Naive B cell (primary cell): Measurements from ENCODE around the gene IKZF3. TPM values are rescaled to one million over a fixed set of nuclear protein-coding genes. Genes with fewer than 3 reads are reported as not detected.
A peak's percentile ranks its signal among the peaks of the same experiment; 100 is the strongest.

Experiments
- ATAC-seq, 2 donors: fragments of 150-1000 bp; cut with Tn5 transposase; 2 replicates each; pipeline ENCODE4 v1.10.0; 2021; ENCODE audit warnings: low read depth in 2 of 2, mild to moderate bottlenecking in 2 of 2, moderate library complexity in 2 of 2
- DNase-seq: peaks from one replicate; pipeline ENCODE4 v3.0.0; 2022
- H3K27ac Mint-ChIP-seq, 6 donors: one replicate each; pipeline ENCODE4 v1.8.0; 2020 to 2022; ENCODE audit warnings: mild to moderate bottlenecking in 6 of 6, mixed read lengths in 6 of 6, moderate library complexity in 5 of 6, inconsistent platforms in 2 of 6
- H3K27me3 Mint-ChIP-seq, 3 donors: one replicate each; pipeline ENCODE4 v1.8.0; 2021 to 2022; ENCODE audit warnings: mixed read lengths in 3 of 3, mild to moderate bottlenecking in 1 of 3
- H3K36me3 Mint-ChIP-seq, 2 donors: one replicate each; pipeline ENCODE4 v1.8.0; 2020 to 2022; ENCODE audit warnings: mixed read lengths in 2 of 2, inconsistent platforms in 1 of 2, mild to moderate bottlenecking in 1 of 2
- H3K4me1 Mint-ChIP-seq, 3 donors: one replicate each; pipeline ENCODE4 v1.8.0; 2020 to 2022; ENCODE audit warnings: mixed read lengths in 3 of 3, inconsistent platforms in 1 of 3, mild to moderate bottlenecking in 1 of 3, moderate library complexity in 1 of 3
- H3K4me3 Mint-ChIP-seq, 8 donors: one replicate each; pipeline ENCODE4 v1.8.0; 2020 to 2022; ENCODE audit warnings: mild to moderate bottlenecking in 8 of 8, mixed read lengths in 8 of 8, moderate library complexity in 8 of 8, inconsistent platforms in 2 of 8
- H3K9me3 Mint-ChIP-seq, 7 donors: one replicate each; pipeline ENCODE4 v1.8.0; 2020 to 2022; ENCODE audit warnings: mixed read lengths in 7 of 7, mild to moderate bottlenecking in 5 of 7, inconsistent platforms in 2 of 7, moderate library complexity in 1 of 7
- polyA plus RNA-seq, 6 donors: library from polyadenylated mRNA; unstranded; fragments of 300-500 nt; fragmentation: Illumina TruSeq; gene quantifications; one replicate each; pipeline ENCODE4 v1.2.3, GENCODE V29; 2021; ENCODE audit warnings: low read depth in 6 of 6

The IKZF3 gene
- polyA plus RNA-seq, 6 donors from 2014 or later: 0.75 to 127 (median 39.8) TPM

DNA sequence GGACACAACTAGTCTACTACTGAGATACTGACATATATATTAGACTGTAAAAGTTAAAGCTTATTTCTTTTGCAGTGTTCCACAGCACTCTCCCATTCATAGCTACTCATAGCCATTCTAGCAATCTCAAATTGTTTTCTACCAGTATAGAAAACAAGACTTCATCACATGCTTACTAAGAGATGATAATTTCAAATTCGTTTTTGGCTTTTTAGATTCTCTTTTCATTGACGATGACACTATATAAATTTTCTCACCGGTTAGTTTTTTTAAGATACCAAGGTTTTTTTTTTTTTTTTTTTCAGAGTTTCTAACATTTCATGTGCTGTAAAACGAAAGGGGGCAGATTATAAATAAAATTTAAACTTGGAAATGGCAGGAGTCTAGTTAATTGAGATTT is 17.9 kb downstream of the IKZF3 start:
- H3K27ac Mint-ChIP-seq: peak overlapping the region; percentile 35 to 93 (median 64)
- H3K27me3 Mint-ChIP-seq: no peaks in the 10 kb centered on the region
- no peak for ATAC-seq
- H3K9me3 Mint-ChIP-seq: no peaks in the 10 kb centered on the region
- no peak for DNase-seq
- peaks cover 15 to 37% of the 10 kb centered on the region in 2 donors for H3K36me3 Mint-ChIP-seq
- peak overlapping the region in 1 of 8 donors; percentile 26 for H3K4me3 Mint-ChIP-seq
- H3K4me1 Mint-ChIP-seq: peaks cover 57 to 85% (median 73%) of the 10 kb centered on the region in 3 donors

DNA sequence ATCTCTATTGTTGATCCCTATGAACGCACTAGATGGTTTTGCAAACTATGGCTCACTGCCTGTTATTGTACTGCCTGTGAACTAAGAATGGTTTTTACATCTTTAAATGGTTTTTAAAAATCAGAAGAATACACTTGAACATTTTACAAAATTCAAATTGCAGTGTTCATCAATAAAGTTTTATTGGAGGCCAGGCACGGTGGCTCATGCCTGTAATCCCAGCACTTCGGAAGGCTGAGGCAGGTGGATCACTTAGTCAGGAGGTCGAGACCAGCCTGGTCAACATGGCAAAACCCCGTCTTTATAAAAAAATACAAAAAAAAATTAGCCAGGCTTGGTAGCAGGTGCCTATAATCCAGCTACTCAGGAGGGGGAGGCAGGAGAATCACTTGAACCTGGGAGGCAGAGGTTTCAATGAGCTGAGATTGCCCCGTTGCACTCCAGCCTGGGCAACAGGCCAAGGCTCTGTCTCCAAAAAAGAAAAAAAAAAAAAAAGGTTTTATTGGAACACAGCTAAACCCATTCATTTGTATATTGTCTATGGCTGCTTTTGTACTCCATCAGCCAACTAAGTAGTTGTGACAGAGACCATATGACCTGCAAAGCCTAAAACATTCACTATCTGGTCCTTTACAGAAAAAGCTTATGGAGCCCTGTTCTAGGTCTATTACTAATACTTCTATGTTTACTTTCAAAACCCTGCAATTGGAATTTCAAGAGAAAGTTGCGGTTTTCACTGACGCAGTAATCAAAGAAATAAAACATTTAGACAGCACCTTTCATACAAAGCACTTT is 18.9 kb downstream of the IKZF3 start:
- peak overlapping the region in 5 of 6 donors; percentile 58 to 96 (median 87) for H3K27ac Mint-ChIP-seq
- H3K9me3 Mint-ChIP-seq: peaks cover 0 to 4% (median 0%) of the 10 kb centered on the region in 7 donors
- no peak for ATAC-seq
- H3K36me3 Mint-ChIP-seq: peaks cover 24 to 45% of the 10 kb centered on the region in 2 donors
- no peaks in the 10 kb centered on the region for H3K27me3 Mint-ChIP-seq
- peaks cover 63 to 92% (median 80%) of the 10 kb centered on the region in 3 donors for H3K4me1 Mint-ChIP-seq
- DNase-seq: no peak
- H3K4me3 Mint-ChIP-seq: peak overlapping the region in 5 of 8 donors; percentile 2 to 45 (median 10)

DNA sequence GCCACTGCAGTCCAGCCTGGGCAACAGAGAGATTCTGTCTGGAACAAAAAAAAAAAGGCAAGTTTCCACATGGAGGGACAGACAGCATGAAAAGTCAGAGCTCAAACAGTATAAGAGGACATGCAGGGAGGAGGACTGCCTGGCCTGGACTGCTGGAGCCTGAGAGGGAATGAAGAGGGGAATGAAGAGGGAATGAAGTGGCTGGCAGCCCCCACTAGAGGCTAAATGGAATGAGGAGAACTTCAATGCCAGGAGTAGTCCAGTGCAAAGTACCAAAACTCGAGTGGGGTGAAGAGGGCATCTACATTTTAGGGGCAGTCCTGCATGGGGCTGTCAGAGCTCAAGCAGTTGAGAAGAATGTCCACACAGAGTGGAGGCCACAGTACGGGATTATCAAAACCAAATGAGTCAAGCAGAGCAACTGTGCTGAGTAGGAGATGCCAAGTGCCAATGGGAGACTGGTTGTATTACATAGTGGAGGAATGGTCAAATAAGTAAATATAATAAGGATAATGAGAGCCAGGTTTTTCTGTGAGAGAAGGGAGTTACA is 22.9 kb downstream of the IKZF3 start:
- ATAC-seq (no peak), DNase-seq (no peak)
- Mint-ChIP-seq H3K9me3 (peaks cover 5 to 22% (median 10%) of the 10 kb centered on the region in 7 donors), H3K4me3 (peak overlapping the region in 4 of 8 donors; percentile 1 to 58 (median 25)), H3K27me3 (no peaks in the 10 kb centered on the region), H3K36me3 (peaks cover 51 to 63% of the 10 kb centered on the region in 2 donors), H3K27ac (peak overlapping the region in 5 of 6 donors; percentile 67 to 93 (median 87)), H3K4me1 (peaks cover 61 to 84% (median 73%) of the 10 kb centered on the region in 3 donors)

GRCh38 chr17:39838784-39839183 is 25.3 kb downstream of the IKZF3 start:
- peaks cover 70 to 85% (median 76%) of the 10 kb centered on the region in 3 donors for H3K4me1 Mint-ChIP-seq
- H3K27ac Mint-ChIP-seq: peak overlapping the region in 5 of 6 donors; percentile 61 to 89 (median 83)
- H3K36me3 Mint-ChIP-seq: peaks cover 59 to 69% of the 10 kb centered on the region in 2 donors
- peaks cover 5 to 25% (median 13%) of the 10 kb centered on the region in 7 donors for H3K9me3 Mint-ChIP-seq
- no peak overlapping the region for H3K4me3 Mint-ChIP-seq
- DNase-seq: no peak
- no peaks in the 10 kb centered on the region for H3K27me3 Mint-ChIP-seq
- no peak for ATAC-seq

DNA sequence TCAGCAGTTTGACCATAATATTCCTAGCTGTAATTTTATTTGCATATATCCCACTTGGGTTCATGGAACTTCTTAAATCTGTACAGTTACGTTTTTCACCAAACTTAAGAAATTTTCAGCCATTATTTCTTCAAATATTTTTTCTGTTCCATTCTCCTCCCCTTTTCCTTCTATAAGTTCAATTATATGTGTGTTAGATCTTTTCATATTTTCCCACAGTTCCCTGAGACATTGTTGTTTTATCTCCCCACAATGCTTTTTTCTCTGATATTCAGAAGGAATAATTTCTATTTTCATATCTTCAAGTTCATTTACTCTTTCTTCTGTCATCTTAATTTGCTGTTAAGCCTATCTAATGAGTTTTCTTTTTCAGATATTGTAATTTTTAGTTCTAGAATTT is 26.1 kb downstream of the IKZF3 start:
- Mint-ChIP-seq H3K27me3 (no peaks in the 10 kb centered on the region), H3K4me3 (peak overlapping the region in 1 of 8 donors; percentile 30), H3K9me3 (peaks cover 5 to 25% (median 13%) of the 10 kb centered on the region in 7 donors), H3K27ac (peak overlapping the region in 3 of 6 donors; percentile 26 to 83 (median 78)), H3K4me1 (peaks cover 67 to 80% (median 75%) of the 10 kb centered on the region in 3 donors), H3K36me3 (peaks cover 55 to 63% of the 10 kb centered on the region in 2 donors)
- ATAC-seq (no peak), DNase-seq (no peak)

DNA sequence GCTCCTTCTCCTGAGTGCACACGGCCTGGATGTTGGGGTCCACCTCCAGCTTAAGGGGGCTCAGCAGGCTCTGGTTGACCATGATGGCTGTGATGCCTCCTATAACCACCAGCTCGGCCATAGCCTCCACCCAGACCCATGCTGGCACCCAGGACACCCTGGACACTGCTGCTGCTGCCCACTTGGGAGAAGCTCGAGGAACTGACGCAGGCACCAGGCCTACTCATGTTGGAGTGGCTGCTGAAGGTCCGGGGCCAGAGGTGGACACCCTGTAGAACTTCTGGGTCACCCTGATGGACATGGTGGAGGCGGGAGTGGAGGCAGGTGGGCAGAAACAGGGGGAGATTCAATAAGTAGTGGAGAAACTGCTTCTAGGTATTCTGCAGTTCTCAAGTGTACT is 28.0 kb downstream of the IKZF3 start:
- no peak for DNase-seq
- peaks cover 5 to 25% (median 13%) of the 10 kb centered on the region in 7 donors for H3K9me3 Mint-ChIP-seq
- H3K4me3 Mint-ChIP-seq: no peak overlapping the region
- no peaks in the 10 kb centered on the region for H3K27me3 Mint-ChIP-seq
- peak overlapping the region in 4 of 6 donors; percentile 44 to 83 (median 53) for H3K27ac Mint-ChIP-seq
- H3K4me1 Mint-ChIP-seq: peaks cover 61 to 80% (median 68%) of the 10 kb centered on the region in 3 donors
- no peak for ATAC-seq
- H3K36me3 Mint-ChIP-seq: peaks cover 44 to 50% of the 10 kb centered on the region in 2 donors

GRCh38 chr17:39835038-39835786 is 28.9 kb downstream of the IKZF3 start:
- ATAC-seq: no peak
- Mint-ChIP-seq H3K4me1 (peaks cover 54 to 71% (median 66%) of the 10 kb centered on the region in 3 donors), H3K9me3 (peaks cover 5 to 21% (median 13%) of the 10 kb centered on the region in 7 donors), H3K27ac (peak overlapping the region in 5 of 6 donors; percentile 7 to 85 (median 81)), H3K36me3 (peaks cover 39 to 43% of the 10 kb centered on the region in 2 donors), H3K27me3 (no peaks in the 10 kb centered on the region), H3K4me3 (peak overlapping the region in 1 of 8 donors; percentile 37)
- no peak for DNase-seq

DNA sequence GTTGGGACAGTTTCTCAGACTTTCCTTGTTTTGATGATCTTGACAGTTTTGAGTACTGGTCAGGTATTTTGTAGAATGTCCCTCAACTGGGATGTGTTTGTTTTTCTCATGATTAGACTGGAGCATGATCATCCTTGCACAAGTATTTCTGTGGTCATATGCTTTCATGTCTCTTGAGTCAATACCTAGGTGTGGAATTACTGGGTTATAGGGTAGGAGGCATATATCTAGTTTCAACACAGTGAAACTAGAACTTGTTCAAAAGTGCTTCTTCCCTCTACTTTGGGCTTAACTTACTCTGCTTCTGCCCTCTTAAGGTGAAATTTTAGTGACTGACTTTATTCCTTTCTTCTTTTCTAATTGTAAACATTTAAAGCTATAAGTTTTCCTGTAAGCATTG is 30.1 kb downstream of the IKZF3 start:
- Mint-ChIP-seq H3K36me3 (peaks cover 30 to 42% of the 10 kb centered on the region in 2 donors), H3K9me3 (peaks cover 5 to 20% (median 12%) of the 10 kb centered on the region in 7 donors), H3K4me1 (peaks cover 46 to 66% (median 59%) of the 10 kb centered on the region in 3 donors), H3K27ac (peak overlapping the region in 4 of 6 donors; percentile 12 to 97 (median 84)), H3K4me3 (peak overlapping the region in 1 of 8 donors; percentile 52), H3K27me3 (no peaks in the 10 kb centered on the region)
- ATAC-seq (no peak), DNase-seq (no peak)

GRCh38 chr17:39831588-39831987 is 32.5 kb downstream of the IKZF3 start:
- Mint-ChIP-seq H3K27me3 (no peaks in the 10 kb centered on the region), H3K9me3 (peaks cover 0 to 5% (median 0%) of the 10 kb centered on the region in 7 donors), H3K27ac (peak overlapping the region in 2 of 6 donors; percentile 50 to 70), H3K4me3 (no peak overlapping the region), H3K36me3 (peaks cover 33 to 44% of the 10 kb centered on the region in 2 donors), H3K4me1 (peaks cover 48 to 57% (median 55%) of the 10 kb centered on the region in 3 donors)
- DNase-seq (no peak), ATAC-seq (no peak)

DNA sequence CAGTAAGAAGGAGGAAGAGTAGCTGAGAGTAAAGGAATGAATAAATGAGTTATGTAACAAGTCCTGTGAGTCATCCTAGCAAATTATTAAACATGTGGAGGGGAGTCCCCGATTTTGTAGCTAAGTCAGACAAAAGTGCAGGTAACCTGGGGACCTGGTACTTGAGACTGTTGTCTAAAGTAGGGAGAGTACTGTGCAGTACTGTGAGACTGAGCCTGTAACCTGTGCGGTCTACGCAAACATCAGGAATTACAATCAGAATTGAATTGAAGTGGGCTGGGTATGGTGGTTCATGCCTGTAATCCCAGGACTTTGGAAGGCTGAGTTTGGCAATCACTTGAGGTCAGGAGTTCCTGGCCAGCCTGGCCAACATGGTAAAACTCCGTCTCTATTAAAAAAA is 35.7 kb downstream of the IKZF3 start:
- Mint-ChIP-seq H3K4me1 (peaks cover 34 to 42% (median 38%) of the 10 kb centered on the region in 3 donors), H3K27me3 (no peaks in the 10 kb centered on the region), H3K36me3 (peaks cover 51 to 54% of the 10 kb centered on the region in 2 donors), H3K27ac (peak overlapping the region in 5 of 6 donors; percentile 26 to 90 (median 61)), H3K4me3 (peak overlapping the region in 1 of 8 donors; percentile 44), H3K9me3 (peaks cover 4 to 26% (median 21%) of the 10 kb centered on the region in 7 donors)
- ATAC-seq (no peak), DNase-seq (no peak)

DNA sequence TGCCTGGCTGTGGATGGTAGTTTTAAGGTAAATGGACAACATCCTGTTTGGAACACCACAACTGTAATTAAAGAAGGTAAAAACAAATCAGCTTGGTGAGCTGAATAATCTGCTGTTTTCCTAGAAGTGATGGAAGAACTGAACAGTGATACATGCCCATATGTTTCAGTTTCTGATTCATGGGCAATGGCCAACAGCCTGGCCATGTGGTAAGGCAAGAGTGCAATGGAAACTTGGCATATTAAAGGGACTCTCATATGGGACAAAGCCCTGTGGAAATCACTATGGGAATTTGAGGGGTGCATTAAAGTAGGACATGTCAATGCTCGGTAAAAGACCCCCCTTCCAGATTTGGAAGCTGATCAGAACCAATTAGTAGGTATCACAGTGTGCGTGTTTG is 37.8 kb downstream of the IKZF3 start:
- H3K9me3 Mint-ChIP-seq: peaks cover 10 to 43% (median 33%) of the 10 kb centered on the region in 7 donors
- H3K4me1 Mint-ChIP-seq: peaks cover 38 to 48% (median 47%) of the 10 kb centered on the region in 3 donors
- no peak for DNase-seq
- no peak overlapping the region for H3K4me3 Mint-ChIP-seq
- H3K27me3 Mint-ChIP-seq: no peaks in the 10 kb centered on the region
- H3K27ac Mint-ChIP-seq: peak overlapping the region in 4 of 6 donors; percentile 52 to 81 (median 78)
- ATAC-seq: no peak
- peaks cover 70 to 75% of the 10 kb centered on the region in 2 donors for H3K36me3 Mint-ChIP-seq

DNA sequence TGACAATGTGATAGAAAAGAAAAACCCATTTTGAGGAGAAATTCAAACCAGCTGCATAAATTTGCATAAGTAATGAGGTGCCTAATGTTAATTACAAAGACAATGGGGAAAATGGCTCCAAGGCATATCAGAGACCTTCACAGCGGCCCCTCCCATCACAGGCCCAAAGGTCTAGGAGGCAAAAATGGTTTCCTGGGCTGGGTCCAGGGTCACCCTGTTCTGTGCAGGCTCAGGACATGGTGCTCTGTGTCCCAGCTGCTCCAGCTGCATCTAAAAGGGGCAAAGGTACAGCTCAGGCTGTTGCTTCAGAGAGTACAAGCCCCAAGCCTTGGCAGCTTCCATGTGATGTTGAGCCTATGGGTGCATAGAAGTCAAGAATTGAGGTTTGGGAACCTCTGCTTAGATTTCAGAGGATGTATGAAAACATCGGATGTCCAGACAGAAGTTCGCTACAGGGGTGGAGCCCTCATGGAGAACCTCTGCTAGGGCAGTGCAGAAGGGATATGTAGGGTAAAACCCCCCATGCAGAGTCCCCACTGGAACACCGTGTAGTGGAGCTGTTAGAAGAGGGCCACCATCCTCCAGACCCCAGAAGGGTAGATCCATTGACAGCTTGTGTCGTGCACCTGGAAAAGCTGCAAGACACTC is 40.6 kb downstream of the IKZF3 start:
- H3K4me3 Mint-ChIP-seq: peak overlapping the region in 5 of 8 donors; percentile 10 to 83 (median 26)
- H3K4me1 Mint-ChIP-seq: peaks cover 58 to 64% (median 60%) of the 10 kb centered on the region in 3 donors
- ATAC-seq (no peak), DNase-seq (no peak)
- peak overlapping the region in 5 of 6 donors; percentile 2 to 95 (median 92) for H3K27ac Mint-ChIP-seq
- no peaks in the 10 kb centered on the region for H3K27me3 Mint-ChIP-seq
- peaks cover 10 to 43% (median 33%) of the 10 kb centered on the region in 7 donors for H3K9me3 Mint-ChIP-seq
- H3K36me3 Mint-ChIP-seq: peaks cover 74 to 79% of the 10 kb centered on the region in 2 donors
